NB4 (cell line): ENCODE data around the gene RYR2.

ENCODE experiments used
- CTCF ChIP-seq: IDR thresholded peaks from one replicate; pipeline ENCODE4 v1.5.1; 2012; ENCODE audit warnings: low read depth, low read length
- POLR2A ChIP-seq: IDR thresholded peaks from 2 replicates; pipeline ENCODE4 v1.6.1; 2011; ENCODE audit warnings: mild to moderate bottlenecking; ENCODE audit not compliant: insufficient read length; ENCODE audit errors: extremely low read depth

DNA sequence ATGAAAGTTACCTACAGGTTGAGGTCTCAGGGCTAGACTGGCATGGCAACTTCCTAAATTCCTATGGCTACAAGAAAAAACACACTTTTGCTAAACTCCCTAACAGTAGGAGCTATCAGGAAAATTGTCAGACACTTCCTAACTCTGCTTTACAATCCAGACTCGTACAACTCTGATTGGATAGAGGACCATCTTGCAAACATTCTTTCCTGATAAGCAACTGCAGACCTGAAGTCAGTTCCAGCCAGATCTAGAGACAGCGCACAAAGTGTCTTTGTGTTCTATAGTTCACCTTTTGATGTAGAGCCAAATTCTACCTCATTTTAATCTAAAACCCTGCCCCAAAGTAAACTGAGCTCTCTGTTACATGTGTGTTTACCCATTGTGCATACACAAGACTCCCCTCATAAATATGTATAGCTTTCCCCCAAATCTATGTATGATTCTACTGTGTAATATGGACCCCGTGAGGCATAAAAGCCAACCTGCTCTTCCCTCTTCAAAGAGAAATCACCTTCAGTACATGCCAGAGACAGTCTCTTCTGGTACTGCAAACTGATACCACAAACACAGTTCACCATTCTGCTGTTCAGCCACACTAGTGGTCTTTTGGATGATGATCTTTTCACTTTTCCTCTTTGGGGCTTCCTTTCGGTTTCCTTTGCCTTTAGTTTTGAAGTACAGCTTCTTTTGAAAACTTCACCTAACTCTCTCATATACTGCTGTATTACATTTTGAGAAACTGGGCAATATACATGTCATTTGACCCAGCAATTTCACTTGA, 827.0 kb downstream of the RYR2 start:
- TF ChIP-seq CTCF (no peak), POLR2A (no peak)
